Measurements from ENCODE around the gene BCL11B. TPM values are rescaled to one million over a fixed set of nuclear protein-coding genes. Genes with fewer than 3 reads are reported as not detected.

Gene BCL11B
- total and polyA plus RNA-seq, 12 donors, result 0.03 to 1.9 (median 0.11) TPM; not detected in 2

- ATAC-seq (no peak), DNase-seq (no peak)
- Histone ChIP-seq H3K9me3 (no peaks in the 10 kb centered on the region), H3K27me3 (peaks cover 0 to 6% (median 2%) of the 10 kb centered on the region in 7 donors), H3K4me3 (no peak overlapping the region), H3K27ac (no peak overlapping the region), H3K4me1 (no peaks in the 10 kb centered on the region), H3K36me3 (peaks cover 0 to under 1% (median 0%) of the 10 kb centered on the region in 9 donors)
- WGBS, 2 donors, result 88 to 91% methylated on average over 16 of the region's 16 CpGs
- TF ChIP-seq CTCF (IDR thresholded peaks at IDR 0.05), result no peak
- intact Hi-C loops (cut with DNase I), result no loop called here
Measured at GRCh38 chr14:99177046-99177655, 94.8 kb downstream of the BCL11B start.

- H3K9me3 ChIP-seq, result no peaks in the 10 kb centered on the region
- H3K27me3 ChIP-seq, result peaks cover 0 to 6% (median 0%) of the 10 kb centered on the region in 7 donors
- no peak for ATAC-seq
- H3K36me3 ChIP-seq, result peaks cover 0 to 4% (median 0%) of the 10 kb centered on the region in 9 donors
- no peak for TF ChIP-seq CTCF (IDR thresholded peaks at IDR 0.05)
- intact Hi-C loops (cut with DNase I), result no loop called here
- no peak overlapping the region for H3K4me3 ChIP-seq
- H3K27ac ChIP-seq, result no peak overlapping the region
- no peak for DNase-seq
- no peaks in the 10 kb centered on the region for H3K4me1 ChIP-seq
- WGBS, 2 donors, result 95% methylated on average over 30 to 33 of the region's 33 CpGs
Measured at GRCh38 chr14:99176156-99176945, 95.6 kb downstream of the BCL11B start.

GRCh38 chr14:99175331-99176155 is 96.5 kb downstream of the BCL11B start:
- intact Hi-C loops (cut with DNase I), result no loop called here
- WGBS, 2 donors, result 98% methylated on average over 80 to 95 of the region's 95 CpGs
- H3K27ac ChIP-seq, result no peak overlapping the region
- H3K4me3 ChIP-seq, result no peak overlapping the region
- peaks cover 0 to 11% (median 0%) of the 10 kb centered on the region in 7 donors for H3K27me3 ChIP-seq
- H3K9me3 ChIP-seq, result no peaks in the 10 kb centered on the region
- ATAC-seq, result no peak
- no peaks in the 10 kb centered on the region for H3K4me1 ChIP-seq
- H3K36me3 ChIP-seq, result peaks cover 0 to 4% (median 0%) of the 10 kb centered on the region in 9 donors
- no peak for TF ChIP-seq CTCF (IDR thresholded peaks at IDR 0.05)
- no peak for DNase-seq

GRCh38 chr14:99174770-99175319 is 97.2 kb downstream of the BCL11B start:
- DNase-seq (no peak), ATAC-seq (no peak)
- 92 to 94% methylated on average over 50 to 81 of the region's 81 CpGs for WGBS, 2 donors
- TF ChIP-seq CTCF (IDR thresholded peaks at IDR 0.05), result no peak
- Histone ChIP-seq H3K27ac (no peak overlapping the region), H3K27me3 (peaks cover 0 to 11% (median 4%) of the 10 kb centered on the region in 7 donors), H3K4me1 (no peaks in the 10 kb centered on the region), H3K4me3 (no peak overlapping the region), H3K9me3 (no peaks in the 10 kb centered on the region), H3K36me3 (peaks cover 0 to 4% (median 0%) of the 10 kb centered on the region in 9 donors)
- intact Hi-C loops (cut with DNase I), result no loop called here

All from heart right ventricle (tissue), 16 donors.